22Rv1 (cell line): Measurements from ENCODE around the gene C18orf32.

Experiments
- CTCF ChIP-seq: fragments of 450-650 bp; IDR thresholded peaks from 2 replicates; pipeline ENCODE4 v1.5.1; 2017; ENCODE audit warnings: mild to moderate bottlenecking
- ZFX ChIP-seq: fragments of 450-650 bp; IDR thresholded peaks from 2 replicates; pipeline ENCODE4 v1.6.1; 2017; ENCODE audit warnings: antibody characterized with exemption, borderline replicate concordance

GRCh38 chr18:49500201-49500921 is 13.3 kb upstream of the C18orf32 start:
- no peak for TF ChIP-seq CTCF
- TF ChIP-seq ZFX = no peak
